GM13976 (cell line): ENCODE measurements around the gene TXNDC5.

Experiments
- DNase-seq: peaks from one replicate; pipeline ENCODE4 v3.0.0; 2012; ENCODE audit warnings: low spot score
- in situ Hi-C: fragments of 300-500 bp; cut with MboI; formaldehyde crosslinking; loops from one replicate; pipeline ENCODE4 v1.12.0; 2022; ENCODE audit warnings: low sequenced_read_pairs, mixed read lengths, inconsistent platforms; ENCODE audit not compliant: unreplicated experiment
- TF ChIP-seq, protein P1 (sequence below): IDR thresholded peaks from 2 replicates; pipeline ENCODE4 v1.5.1; 2012; ENCODE audit warnings: borderline replicate concordance, mild to moderate bottlenecking; ENCODE audit not compliant: insufficient read depth; ENCODE audit errors: extremely low read depth, missing control alignments, control extremely low read depth

The TXNDC5 gene

DNA sequence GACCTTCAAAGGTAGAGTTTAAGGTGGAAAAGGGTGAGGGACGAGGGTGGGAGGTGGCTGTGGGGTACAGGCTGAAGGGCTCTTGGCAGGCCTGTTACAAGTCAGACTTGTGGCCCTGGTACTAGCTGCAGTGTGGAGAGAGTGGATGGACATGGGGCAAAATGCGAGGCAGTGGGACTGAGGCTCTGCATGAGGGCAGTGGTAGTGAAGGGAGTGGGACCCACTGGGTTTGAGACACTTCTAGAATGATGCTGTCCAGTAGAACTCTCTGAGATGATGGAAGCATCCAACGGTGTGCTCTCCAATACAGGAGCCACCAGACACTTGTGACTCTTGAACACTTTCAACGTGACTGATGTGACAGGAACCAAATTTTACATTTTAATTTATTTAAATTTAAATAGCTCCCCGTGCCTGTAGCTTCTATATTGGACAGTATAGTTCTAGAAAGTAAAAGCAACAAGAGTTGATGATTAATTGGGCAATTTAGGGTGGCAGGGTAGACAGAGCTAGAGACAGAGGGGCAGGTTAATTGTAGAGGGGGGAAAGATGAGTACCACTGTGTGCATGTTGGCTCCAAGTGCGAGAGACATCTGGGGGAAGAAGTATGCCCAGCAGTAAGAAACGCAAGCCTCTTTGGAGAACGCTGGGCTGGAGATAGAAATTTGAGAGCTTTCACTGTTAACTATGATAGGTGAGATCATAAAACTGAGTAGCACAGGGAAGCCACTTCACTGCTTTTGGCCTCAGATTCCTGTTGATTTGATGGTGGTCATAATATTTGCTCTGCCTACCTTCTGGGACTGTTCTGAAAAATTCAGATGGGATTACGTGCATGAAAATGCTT lies 77.5 kb downstream of the TXNDC5 start:
- TF ChIP-seq, protein P1, sequence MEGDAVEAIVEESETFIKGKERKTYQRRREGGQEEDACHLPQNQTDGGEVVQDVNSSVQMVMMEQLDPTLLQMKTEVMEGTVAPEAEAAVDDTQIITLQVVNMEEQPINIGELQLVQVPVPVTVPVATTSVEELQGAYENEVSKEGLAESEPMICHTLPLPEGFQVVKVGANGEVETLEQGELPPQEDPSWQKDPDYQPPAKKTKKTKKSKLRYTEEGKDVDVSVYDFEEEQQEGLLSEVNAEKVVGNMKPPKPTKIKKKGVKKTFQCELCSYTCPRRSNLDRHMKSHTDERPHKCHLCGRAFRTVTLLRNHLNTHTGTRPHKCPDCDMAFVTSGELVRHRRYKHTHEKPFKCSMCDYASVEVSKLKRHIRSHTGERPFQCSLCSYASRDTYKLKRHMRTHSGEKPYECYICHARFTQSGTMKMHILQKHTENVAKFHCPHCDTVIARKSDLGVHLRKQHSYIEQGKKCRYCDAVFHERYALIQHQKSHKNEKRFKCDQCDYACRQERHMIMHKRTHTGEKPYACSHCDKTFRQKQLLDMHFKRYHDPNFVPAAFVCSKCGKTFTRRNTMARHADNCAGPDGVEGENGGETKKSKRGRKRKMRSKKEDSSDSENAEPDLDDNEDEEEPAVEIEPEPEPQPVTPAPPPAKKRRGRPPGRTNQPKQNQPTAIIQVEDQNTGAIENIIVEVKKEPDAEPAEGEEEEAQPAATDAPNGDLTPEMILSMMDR = no peak
- no peak for DNase-seq
- in situ Hi-C loops = no loop called here
